Measurements from ENCODE around the gene MDN1.

- TF ChIP-seq CTCF (IDR thresholded peaks at IDR 0.05): no peak
- no peak for TF ChIP-seq EP300 (IDR thresholded peaks at IDR 0.05)
- no peak for TF ChIP-seq POLR2A (IDR thresholded peaks at IDR 0.05)
- no peak for TF ChIP-seq POLR2AphosphoS5 (IDR thresholded peaks at IDR 0.05)
Observed at GRCh38 chr6:89745096-89745495, 74.5 kb downstream of the MDN1 start.

Data from gastroesophageal sphincter (tissue), 3 donors.